ENCODE measurements around the gene PLEKHG4B.
"Not testable (repeated sequence)": the region's sequence is repeated elsewhere in the genome, so short reads cannot be mapped to it uniquely, and the experiment has no call there.

The PLEKHG4B gene

DNA sequence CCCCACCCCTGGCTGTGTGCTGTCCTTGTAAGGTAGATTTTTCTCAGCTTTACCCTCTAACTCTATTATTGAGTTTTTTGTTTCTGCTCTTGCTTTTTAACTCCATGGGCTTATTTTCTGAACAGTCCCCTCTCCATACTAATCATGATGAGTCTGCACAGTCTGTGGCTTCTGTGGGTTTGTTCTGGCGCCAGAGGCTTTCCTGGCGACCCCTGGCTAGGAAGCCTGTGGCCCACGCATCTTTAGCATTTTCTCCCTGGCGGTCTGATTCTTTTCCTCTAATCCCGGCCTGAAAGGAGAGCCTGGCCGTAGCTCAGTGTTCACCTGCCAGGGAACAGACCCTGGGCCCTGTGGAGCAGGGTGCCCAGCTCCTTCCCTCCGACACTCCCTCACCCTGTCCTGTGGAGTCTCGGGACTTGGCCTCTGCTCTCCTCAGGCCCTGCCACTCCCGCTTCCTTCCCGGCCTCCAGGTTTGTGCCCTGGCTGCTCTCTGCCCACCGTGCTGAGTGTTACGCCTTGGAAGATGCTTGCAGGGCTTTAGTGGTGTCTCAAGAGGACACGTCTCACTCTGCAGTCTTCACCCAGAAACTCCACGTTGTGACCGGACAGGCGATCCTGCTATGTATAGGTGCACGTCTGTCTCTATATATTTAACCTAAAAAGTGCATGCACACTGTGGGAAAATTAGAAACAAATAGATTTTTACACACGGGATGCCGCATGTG, 67.6 kb downstream of the PLEKHG4B start:
- no peak for DNase-seq

DNA sequence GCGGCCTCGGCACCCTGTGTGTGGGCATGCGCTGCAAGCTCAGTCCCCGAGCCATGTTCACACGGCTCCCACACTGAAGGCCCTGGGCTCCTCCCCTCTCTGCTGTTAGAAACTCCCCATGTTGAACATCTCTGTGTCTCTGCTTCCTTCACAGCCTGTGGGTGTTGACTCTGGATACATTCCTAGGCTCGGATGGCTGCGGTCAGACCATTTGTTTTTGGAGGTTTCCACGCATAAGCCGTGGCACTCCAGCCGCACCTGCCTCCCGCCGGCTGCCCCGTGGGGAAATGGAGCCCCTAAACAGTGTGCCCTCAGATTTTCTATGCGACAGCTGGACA, 68.2 kb downstream of the PLEKHG4B start:
- no peak for DNase-seq

DNA sequence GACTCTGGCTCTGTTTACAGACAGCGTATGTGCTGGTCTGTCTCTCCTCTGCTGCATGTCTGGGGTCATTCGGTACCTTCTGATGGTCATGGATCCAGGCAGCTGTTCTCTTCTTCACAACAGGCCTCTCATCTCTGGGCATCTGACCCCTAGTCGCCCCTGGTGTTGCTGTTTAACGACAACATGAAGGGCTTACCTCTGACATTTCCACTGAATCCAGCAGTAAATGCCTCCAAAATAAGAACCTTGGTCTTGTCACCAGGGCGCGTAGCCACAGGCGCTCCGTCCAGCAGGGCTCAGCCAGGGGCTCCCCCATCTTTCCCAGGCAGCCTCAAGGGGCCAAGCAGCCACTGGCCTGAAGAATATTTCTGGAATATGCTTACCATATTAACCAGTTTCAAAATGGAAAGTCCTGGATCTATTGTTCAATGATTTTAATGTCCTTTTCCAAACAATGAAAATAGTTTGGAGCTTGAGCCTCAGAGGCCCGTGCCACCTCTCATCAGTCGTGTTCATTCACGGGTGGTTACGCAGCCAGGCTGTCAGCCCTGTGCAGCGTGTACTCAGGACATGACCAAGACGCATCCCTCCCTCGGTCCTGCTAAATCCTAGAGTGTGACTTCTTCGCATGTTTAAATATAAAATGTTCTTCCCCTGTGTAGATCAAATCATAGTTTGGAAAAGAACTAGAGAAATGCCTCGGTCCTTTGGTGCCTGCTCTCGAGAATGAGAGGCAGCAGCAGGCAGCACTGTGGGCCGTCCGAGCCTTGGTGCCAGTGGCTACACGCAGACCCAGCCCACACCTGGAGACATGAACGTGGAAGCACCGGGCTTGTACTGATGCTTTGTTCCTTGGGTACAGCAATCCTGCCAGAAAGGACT, 69.2 kb downstream of the PLEKHG4B start:
- DNase-seq: no peak

DNA sequence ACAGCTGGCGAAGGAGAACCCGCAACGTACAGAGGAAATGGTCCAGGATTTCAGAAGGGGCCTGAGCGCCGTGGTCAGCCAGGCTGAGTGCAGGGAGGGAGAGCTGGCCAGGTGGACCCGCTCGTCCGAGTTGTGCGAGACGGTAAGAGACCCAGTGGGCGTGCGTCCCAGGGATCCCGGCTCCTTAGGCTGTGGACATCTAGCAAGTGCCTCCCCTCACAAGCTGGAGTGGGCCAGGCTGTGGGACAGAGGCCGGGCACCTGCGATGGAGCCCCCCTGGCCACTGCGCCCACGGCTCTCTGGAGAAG, 69.8 kb downstream of the PLEKHG4B start:
- DNase-seq: no peak

DNA sequence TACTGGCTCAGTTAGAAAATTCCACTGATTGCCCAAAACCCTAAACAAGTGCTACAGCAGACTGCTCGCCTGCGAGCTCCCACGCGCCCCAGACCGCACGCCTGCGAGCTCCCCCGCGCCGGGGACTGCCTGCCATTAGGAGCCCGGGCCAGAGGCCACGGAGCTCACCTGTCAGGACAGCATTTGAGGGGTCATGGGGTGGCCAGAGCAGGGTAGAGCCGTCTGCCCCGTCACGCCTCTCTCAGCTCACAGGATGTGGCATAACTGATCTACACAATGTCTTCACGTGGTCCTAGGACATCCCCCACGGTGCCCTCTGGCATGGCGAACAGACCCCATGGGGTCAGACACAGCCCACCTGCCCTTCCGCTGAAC, 70.2 kb downstream of the PLEKHG4B start:
- DNase-seq: no peak

DNA sequence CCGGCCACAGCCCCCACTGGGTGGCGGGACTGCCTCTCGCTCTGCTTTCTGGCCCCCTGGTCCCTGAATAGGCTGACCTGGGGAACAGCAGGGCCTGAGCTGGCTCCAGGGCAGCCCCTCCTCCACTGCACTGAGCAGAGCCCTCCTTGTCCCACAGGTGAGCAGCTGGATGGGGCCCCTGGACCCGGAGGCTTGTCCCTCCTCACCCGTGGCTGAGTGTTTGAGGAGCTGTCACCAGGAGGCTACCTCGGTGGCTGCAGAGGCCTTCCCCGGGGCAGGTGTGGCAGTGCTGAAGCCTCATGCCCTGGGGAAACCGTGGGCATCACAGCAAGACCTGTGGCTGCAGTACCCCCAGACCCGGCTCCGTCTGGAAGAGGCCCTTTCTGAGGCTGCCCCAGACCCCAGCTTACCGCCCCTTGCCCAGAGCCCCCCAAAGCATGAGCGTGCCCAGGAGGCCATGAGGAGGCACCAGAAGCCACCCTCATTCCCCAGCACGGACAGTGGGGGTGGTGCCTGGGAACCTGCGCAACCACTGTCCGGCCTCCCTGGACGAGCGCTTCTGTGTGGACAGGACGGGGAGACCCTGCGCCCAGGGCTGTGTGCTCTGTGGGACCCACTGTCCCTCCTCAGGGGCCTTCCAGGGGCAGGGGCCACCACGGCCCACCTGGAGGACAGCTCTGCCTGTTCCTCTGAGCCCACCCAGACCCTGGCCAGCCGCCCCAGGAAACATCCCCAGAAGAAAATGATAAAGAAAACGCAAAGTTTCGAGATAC, 70.8 kb downstream of the PLEKHG4B start:
- DNase-seq: no peak

DNA sequence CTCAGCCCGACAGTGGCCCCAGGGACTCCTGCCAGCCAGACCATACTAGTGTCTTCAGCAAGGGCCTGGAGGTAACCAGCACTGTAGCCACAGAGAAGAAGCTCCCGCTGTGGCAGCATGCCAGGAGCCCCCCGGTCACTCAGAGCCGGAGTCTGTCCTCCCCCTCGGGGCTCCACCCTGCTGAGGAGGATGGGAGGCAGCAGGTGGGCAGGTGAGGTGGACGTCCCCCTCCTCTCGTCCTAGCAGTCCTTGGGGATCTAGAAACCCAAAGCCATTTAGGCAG, 71.3 kb downstream of the PLEKHG4B start:
- no peak for DNase-seq

DNA sequence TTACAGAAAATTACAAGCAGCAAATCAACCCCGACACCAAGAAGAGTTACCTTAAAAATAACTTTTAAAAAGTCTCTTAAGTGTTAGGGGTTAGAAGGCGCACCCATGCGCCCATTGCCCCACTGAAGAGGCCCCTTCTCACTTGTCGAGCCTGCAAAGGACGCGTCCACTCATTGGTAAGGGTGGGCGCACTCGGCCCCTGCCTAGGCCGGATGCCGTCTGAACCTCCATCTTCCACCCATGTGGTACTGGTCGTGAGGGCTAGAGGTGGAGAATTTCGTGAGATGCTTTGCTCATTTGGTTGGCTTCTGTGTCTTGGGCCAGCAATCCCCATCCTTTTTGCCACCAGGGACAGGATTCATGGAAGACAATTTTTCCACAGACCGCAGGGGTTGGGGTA, 71.9 kb downstream of the PLEKHG4B start:
- no peak for DNase-seq

DNA sequence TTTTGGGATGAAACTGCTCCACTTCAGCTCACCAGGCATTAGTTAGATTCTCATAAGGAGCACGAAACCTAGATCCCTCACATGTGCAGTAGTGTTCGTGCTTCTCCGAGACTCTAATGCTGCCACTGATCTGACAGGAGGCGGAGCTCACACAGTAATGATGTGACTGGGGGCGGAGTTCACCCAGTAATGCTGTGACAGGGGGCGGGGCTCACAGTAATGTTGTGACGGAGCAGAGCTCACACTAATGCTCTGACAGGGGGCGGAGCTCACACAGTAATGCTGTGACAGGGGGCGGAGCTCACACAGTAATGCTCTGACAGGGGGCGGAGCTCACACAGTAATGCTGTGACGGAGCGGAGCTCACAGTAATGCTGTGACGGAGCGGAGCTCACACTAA, 72.3 kb downstream of the PLEKHG4B start:
- DNase-seq: no peak

DNA sequence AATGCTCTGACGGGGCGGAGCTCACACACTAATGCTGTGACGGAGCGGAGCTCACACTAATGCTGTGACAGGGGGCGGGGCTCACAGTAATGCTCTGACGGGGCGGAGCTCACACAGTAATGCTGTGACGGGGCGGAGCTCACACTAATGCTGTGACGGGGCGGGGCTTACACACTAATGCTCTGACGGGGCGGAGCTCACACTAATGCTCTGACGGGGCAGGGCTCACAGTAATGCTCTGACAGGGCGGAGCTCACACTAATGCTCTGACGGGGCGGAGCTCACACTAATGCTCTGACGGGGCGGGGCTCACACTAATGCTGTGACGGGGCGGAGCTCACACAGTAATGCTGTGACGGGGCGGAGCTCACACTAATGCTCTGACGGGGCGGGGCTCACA, 72.8 kb downstream of the PLEKHG4B start:
- not testable (repeated sequence) for DNase-seq

DNA sequence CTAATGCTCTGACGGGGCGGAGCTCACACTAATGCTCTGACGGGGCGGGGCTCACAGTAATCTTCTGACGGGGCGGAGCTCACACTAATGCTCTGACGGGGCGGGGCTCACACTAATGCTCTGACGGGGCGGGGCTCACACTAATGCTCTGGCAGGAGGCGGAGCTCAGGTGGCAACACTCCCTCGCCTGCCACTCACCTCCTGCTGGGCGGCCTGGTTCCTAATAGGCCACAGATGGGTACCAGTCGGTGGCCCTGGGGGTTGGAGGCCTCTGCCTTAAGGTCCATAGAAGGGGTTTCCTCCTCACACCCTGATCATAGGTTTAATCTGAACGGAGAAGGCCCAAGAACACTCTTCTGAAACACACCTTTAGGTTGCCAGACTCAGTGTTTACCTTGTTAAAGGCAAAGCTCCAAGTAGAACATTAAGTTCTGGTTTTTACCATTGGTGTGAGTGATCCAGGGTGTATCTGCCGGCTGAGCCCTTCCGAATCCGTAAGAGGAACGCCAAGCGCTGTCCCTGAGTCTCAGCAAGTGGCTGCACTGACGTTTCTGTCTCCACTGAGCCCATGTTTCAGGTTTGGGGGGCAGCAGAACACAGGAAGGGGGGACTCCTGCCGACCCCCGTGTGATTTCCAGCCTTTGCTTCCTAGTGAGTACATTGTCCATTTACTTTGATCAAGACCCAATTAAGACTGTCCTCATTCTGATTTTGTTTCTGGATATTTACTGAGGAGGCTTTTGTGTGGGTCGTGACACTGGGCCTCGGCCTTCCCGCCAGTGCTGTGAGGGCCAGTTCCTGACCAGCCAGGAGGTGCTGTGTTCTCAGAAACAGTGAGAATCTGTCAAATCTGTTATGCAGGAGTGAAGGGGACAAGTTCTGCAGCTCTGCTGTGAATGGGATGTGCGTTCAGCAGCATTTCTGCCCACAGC, 74.7 kb downstream of the PLEKHG4B start:
- DNase-seq: no peak

DNA sequence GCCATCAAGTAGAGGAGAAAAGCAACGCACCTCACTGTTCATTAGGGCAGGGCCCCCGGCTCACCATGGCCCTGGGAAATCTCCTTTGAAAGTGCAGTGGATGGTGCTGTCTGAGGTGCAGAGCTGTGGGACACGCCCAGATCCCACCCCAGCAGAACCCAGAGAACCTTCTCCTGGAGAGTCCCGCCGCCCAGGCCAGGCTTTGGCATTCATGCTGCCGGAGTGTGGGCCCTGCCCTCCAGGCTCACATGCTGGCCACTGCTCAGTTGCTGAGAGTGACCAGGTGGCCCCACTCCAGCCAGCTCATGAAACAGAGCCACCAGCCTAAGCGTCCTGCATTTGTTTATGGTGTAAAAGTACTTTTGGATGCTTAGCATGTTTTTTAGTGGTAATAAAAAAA, 75.5 kb downstream of the PLEKHG4B start:
- DNase-seq: no peak

DNA sequence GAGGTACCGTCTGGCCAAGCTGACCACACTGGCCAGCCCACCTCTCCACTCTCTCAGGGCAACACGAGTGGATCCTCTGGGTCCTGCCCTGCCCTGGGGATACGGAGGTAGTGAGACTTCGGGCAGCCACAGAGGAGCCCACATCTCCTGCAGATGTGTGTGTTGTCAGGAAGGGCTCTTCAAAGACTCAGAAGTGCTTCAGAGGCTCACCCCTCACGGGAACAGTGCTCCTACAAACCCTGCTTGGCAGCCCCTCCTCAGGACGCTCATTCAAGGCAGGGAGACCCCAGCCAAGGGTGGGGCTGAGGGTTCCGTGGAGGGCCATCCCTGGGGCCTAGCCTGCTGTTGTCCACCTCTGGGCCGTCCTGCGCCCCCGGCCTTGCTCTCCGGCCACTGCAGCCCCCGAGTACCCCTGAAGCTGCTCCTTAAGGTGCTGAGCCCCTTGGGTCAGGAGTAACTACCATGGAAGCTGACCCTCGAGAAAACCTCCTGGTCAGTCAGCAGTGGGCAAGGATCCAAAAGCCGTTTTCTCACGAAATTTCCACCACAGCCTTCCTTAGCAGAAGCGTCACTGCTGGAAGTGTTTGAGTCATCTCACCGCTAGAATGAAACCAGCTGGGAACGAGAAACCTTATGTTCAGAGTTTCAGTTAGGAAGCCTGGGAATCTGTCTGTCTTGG, 76.2 kb downstream of the PLEKHG4B start:
- no peak for DNase-seq

DNA sequence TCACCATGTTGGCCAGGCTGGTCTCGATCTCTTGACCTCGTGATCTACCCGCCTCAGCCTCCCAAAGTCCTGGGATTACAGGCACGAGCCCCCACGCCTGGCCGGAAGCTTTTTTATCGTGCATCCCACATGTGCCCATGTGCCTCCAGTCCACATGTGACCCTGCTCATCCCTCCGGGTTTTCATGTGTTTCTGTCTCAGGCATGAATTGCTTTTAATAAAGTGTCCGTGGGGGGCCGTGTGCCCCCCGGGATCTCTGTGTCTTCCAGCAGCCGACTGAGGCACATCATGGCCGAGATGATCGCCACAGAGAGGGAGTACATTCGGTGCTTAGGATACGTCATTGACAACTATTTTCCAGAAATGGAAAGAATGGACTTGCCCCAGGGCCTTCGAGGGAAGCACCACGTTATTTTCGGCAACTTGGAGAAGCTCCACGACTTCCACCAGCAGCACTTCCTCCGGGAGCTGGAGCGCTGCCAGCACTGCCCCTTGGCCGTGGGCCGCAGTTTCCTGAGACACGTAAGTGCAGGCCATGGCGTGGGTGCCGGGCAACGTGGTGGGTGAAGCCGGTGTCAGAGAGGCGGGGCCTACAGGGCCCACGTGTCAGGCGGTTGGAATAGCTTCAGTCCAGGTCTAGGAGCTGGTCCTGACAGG, 77.2 kb downstream of the PLEKHG4B start:
- no peak for DNase-seq

DNA sequence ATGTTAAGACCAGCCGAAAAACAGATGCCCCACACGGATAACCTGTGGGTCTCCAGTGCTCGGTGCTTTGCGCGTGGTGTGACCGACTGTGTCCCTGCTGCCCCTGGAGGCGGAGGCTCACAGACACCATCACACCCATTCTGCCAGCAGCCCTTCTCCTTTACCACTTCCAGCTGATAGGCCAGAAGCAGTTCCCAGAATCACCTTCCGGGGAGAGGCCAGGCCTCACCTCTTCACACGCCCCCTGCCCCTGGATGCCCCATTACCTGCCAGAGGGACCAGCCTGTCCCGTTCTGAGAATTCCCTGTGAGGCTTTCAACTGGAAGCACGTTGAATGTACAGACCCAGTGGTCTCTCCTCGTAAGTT, 77.7 kb downstream of the PLEKHG4B start:
- DNase-seq: no peak

DNA sequence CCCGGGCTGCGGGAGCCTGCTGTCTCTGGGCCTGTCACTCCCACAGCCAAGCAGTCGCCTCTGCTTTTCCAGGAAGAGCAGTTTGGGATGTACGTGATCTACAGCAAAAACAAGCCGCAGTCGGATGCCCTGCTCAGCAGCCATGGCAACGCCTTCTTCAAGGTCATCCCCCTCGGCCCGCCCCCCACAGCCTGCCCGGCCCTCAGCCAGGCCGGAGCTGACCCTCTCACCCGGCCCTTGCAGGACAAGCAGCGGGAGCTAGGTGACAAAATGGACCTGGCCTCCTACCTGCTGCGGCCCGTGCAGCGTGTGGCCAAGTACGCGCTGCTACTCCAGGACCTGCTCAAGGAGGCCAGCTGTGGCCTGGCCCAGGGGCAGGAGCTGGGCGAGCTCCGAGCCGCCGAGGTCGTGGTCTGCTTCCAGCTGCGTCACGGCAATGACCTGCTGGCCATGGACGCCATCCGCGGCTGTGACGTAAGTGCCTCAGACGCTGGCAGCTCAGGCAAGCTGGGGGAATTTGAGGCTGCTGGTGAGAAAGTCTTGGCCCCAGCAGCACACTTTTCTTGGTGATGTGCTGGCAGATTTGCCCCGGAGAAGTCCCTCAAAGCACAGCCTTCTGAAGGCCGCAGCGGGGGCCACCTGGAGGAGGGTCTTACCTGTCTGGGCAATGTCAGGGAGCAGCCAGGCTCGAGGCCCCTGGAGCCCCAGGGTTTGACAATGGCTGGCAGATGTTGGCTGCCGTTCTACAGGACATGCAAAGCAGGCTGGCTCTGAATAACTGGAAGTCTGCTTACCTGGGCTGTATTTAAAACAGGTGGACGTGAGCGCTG, 79.2 kb downstream of the PLEKHG4B start:
- DNase-seq: no peak

DNA sequence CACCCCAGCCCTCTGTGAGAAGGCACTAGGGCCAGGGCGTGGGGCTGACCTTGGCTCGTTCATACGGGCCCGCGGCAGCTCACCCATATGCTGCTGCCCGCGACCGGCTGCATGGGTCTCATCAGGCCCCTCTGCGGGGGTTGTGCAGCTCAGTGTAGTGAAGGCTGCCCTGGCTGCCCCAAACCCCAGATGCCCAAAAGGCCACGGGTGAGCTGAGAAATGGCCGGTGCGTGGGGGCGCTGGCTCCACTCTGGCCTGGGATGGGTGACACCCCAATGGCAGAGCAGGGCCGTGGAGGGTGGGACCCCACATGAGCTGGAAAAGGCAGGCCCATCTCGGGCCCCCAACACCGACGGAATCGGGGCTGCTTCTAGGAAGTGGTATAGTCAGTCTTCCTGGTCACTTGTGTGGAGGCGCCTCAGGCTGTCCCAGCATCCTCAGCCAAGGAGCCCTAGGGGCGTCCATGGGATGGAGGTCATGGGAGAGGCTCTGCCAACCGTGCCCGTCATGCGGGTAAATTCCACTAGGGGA, 79.9 kb downstream of the PLEKHG4B start:
- DNase-seq: no peak

DNA sequence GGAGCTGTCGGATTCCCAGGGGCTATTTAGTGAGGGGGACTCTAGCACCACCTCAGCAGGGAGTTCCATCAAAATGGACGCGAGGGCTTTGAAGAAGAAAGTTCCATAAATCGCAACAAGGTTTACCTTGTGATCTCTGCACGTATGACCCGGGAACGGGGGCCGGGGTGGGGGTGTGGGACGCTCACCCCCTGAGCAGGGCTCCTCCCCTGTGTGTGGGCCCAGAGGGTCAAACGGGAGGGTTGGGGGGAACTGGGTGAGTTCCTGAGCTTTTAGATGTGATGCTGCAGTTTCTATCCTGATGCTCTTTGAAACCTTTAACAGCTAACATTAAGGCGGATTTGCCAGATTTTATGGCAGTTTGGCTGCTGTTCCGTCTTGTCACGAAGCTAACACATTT, 80.5 kb downstream of the PLEKHG4B start:
- DNase-seq: no peak

DNA sequence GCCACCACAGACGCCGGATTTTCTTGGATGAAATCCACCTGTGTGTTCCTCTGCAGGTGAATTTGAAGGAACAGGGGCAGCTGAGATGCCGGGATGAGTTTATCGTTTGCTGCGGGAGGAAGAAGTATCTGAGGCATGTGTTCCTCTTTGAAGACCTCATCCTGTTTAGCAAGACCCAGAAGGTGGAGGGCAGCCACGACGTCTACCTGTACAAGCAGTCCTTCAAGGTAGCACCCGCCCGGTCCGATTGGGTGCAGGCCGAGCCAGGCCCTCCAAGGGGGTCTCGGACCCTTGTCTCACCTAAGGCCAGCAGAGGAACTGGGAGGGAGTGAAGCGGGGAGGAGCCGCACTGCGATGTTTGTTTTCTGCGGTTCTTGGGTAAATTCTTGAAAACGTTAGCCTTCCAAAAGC, 80.9 kb downstream of the PLEKHG4B start:
- no peak for DNase-seq

DNA sequence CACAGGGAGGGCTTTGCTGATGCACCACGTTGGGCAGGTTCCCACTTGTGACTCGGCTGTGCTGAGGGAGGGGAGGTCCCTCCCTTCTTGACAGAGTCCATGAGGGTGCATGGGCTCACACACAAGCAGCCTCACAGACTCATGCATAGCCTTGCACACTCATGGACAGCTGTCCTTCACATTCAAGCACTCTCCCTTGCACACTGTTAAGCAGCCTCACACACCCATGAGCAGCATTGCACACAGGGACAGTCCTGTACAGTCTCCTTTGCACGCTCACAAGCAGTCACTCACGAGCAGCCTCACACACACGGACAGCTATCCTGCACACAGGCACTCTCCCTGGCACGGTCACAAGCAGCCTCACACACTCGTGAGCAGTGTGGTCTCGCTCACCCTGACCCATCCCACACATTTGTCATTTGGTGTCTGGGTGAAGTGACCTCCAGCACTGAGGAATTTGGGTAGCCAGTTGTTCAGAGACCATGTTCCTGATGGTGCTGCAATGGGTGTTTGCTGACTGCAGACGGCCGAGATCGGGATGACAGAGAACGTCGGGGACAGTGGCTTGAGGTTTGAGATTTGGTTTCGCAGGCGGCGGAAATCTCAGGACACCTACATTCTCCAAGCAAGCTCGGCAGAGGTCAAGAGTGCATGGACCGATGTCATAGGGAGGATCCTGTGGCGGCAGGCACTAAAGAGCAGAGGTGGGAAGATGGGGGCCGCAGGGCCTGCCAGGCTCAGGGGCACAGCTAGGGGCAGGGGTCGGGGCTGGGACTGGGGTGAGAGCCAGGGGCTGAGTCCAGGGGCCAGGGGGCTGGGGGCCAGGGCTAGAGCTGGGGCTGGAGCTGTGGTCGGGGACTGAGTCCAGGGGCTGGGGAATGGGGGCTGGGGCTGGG, 81.7 kb downstream of the PLEKHG4B start:
- DNase-seq: no peak
